Measurements from ENCODE around the gene LURAP1L.
A peak's percentile ranks its signal among the peaks of the same experiment; 100 is the strongest.

LURAP1L gene

DNA sequence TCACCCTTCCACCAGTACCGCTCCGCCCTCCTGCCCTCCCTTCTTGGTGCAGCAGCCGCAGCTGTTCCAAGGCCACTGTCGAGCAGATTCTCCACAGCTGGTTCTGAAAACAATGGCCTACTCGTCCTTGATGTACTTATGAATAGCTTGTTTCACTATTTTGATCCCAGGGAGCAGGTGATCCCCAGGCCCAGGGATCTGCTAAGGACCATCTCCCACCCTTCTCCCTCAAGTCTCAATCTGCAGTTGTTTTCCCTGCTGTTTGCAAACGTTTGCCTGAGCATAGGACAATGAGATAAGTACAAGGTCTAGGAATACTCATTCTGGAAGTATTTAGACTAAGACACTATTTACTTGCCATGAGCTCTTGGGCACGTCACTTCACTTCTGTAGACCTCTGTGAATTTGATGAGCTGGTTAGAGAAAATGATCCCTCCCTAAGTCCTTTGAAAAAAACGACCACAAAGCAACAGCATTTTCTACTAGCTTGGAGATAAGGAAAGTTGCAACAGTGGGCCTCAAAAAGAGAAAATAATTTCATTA, 1.8 kb downstream of the LURAP1L start:
- ChIA-PET POLR2A (interaction anchor here (0.9 to 3.1 kb wide), 6 partner anchors 8 to 108 kb away, joined by 3 to 17 read pairs (median 4); no protein-coding TSS in a partner anchor), CTCF (interaction anchor here (0.6 to 4.3 kb wide), 23 partner anchors 10 to 313 kb away, joined by 3 to 29 read pairs (median 6); no protein-coding TSS in a partner anchor)
- Histone ChIP-seq H3K9me3 (ENCODE audit: control insufficient read depth, insufficient read depth, low read depth, low read length) (no peaks in the 10 kb centered on the region), H3K4me3 (ENCODE audit: low read depth, low read length) (peak overlapping the region; percentile 71), H3K36me3 (ENCODE audit: control insufficient read depth in 2 of 2, insufficient read depth in 1 of 2, low read length in 2 of 2) (no peaks in the 10 kb centered on the region), H3K4me1 (ENCODE audit: control insufficient read depth, insufficient read depth, low read length) (peaks cover 8% of the 10 kb centered on the region), H3K27ac (ENCODE audit: extremely low read depth, low read depth, low read length) (peak overlapping the region; percentile 87)
- no peak for TF ChIP-seq ZNF785 (tag by site-specific recombination; IDR thresholded peaks at IDR 0.05)
- TF ChIP-seq ZNF548 (tag by site-specific recombination; IDR thresholded peaks at IDR 0.05): no peak
- 0 out of 2 replicates have a peak, but pooled peaks have one; percentile 51 for TF ChIP-seq ZBTB20 (tag by site-specific recombination; IDR thresholded peaks at IDR 0.05)
- peak; percentile 25; the same call in 1 of the 2 replicates for TF ChIP-seq ZBTB17 (tag by site-specific recombination; IDR thresholded peaks at IDR 0.05)
- TF ChIP-seq ZNF302 (tag by site-specific recombination; IDR thresholded peaks at IDR 0.05; ENCODE audit: low read depth): no peak
- peak; percentile 98 for TF ChIP-seq ZNF341 (tag by site-specific recombination; IDR thresholded peaks at IDR 0.05; ENCODE audit: low read depth)
- TF ChIP-seq ZBTB48 (tag by site-specific recombination; IDR thresholded peaks at IDR 0.05): peak; percentile 74; the same call in 1 of the 2 replicates
- TF ChIP-seq WT1 (tag by site-specific recombination; IDR thresholded peaks at IDR 0.05): peak; percentile 40; the same call in 1 of the 2 replicates
- 0 out of 2 replicates have a peak, but pooled peaks have one; percentile 10 for TF ChIP-seq ZNF2 (tag by site-specific recombination; IDR thresholded peaks at IDR 0.05)
- peak; percentile 58 for TF ChIP-seq TRIM28 (IDR thresholded peaks at IDR 0.05; ENCODE audit: borderline replicate concordance, low read length)
- TF ChIP-seq ZNF394 (tag by site-specific recombination; IDR thresholded peaks at IDR 0.05; ENCODE audit: borderline replicate concordance): peak; percentile 9; the same call in 1 of the 2 replicates
- 0 out of 2 replicates have a peak, but pooled peaks have one; percentile 1 for TF ChIP-seq SP7 (tag by site-specific recombination; IDR thresholded peaks at IDR 0.05)

DNA sequence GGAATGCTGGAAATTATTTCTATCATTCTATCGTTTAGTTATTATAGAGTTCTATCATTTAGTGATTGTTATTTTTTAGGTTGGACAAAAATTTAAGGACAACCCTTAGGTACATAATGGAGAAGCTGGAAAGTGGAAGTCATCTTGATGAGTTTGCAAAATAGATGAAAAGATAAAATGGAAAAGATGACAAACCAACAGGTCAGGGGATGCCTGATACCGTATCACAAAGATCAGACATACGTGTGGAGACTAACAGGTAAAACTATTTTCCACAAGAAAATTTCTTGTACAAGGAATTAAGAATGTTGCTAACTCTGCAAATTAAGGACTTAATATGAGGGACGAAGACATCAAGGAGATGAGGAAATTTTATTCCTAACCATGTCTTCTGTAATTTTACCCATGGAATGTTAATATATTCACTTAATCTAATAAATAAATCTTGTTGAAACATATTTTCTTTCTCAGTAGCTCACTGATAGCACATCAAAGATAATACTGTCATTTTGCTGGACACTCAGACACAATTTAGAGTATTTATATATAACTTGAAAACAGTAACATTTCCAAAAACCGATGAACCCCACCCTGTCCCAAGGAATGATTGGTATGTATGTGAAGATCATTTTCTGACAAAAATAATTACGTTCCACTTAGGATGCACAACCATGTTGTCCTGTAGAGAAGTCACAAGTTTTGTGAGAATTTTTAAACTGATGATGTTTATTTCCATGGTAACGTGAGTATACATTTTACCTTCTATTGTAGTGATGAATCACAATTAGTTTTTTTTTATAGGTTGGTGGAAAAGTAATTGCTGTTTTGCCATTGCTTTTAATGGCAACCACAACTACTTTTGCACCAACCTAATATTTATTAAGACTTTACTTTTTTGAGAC, 2.6 kb downstream of the LURAP1L start:
- H3K27ac ChIP-seq (ENCODE audit: extremely low read depth, low read depth, low read length): no peak overlapping the region
- H3K4me3 ChIP-seq (ENCODE audit: low read depth, low read length): peak overlapping the region; percentile 71
- no peaks in the 10 kb centered on the region for H3K9me3 ChIP-seq (ENCODE audit: control insufficient read depth, insufficient read depth, low read depth, low read length)
- H3K4me1 ChIP-seq (ENCODE audit: control insufficient read depth, insufficient read depth, low read length): peaks cover 6% of the 10 kb centered on the region
- POLR2A ChIA-PET: interaction anchor here (1.1 to 3.1 kb wide), 2 partner anchors 37 to 107 kb away, joined by 4 to 15 read pairs; no protein-coding TSS in a partner anchor
- TF ChIP-seq ZNF529 (tag by site-specific recombination; IDR thresholded peaks at IDR 0.05; ENCODE audit: insufficient replicate concordance) (no peak), ZNF248 (tag by site-specific recombination; IDR thresholded peaks at IDR 0.05) (no peak), ZNF571 (tag by site-specific recombination; IDR thresholded peaks at IDR 0.05) (no peak), ZNF670 (tag by site-specific recombination; IDR thresholded peaks at IDR 0.05; ENCODE audit: low read depth) (no peak), ZNF155 (tag by site-specific recombination; IDR thresholded peaks at IDR 0.05) (no peak), IKZF3 (tag by site-specific recombination; IDR thresholded peaks at IDR 0.05) (no peak), ZNF707 (tag by site-specific recombination; IDR thresholded peaks at IDR 0.05) (no peak), ZNF561 (tag by site-specific recombination; IDR thresholded peaks at IDR 0.05; ENCODE audit: borderline replicate concordance) (no peak), FEZF1 (tag by site-specific recombination; IDR thresholded peaks at IDR 0.05) (no peak)
- TF ChIP-seq, protein P1, sequence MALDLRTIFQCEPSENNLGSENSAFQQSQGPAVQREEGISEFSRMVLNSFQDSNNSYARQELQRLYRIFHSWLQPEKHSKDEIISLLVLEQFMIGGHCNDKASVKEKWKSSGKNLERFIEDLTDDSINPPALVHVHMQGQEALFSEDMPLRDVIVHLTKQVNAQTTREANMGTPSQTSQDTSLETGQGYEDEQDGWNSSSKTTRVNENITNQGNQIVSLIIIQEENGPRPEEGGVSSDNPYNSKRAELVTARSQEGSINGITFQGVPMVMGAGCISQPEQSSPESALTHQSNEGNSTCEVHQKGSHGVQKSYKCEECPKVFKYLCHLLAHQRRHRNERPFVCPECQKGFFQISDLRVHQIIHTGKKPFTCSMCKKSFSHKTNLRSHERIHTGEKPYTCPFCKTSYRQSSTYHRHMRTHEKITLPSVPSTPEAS (tag by site-specific recombination; IDR thresholded peaks at IDR 0.05): no peak
- TF ChIP-seq, protein P2, sequence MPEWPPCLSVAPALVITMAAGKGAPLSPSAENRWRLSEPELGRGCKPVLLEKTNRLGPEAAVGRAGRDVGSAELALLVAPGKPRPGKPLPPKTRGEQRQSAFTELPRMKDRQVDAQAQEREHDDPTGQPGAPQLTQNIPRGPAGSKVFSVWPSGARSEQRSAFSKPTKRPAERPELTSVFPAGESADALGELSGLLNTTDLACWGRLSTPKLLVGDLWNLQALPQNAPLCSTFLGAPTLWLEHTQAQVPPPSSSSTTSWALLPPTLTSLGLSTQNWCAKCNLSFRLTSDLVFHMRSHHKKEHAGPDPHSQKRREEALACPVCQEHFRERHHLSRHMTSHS (tag by site-specific recombination; IDR thresholded peaks at IDR 0.05): no peak
- no peaks in the 10 kb centered on the region for H3K36me3 ChIP-seq (ENCODE audit: control insufficient read depth in 2 of 2, insufficient read depth in 1 of 2, low read length in 2 of 2)
- CTCF ChIA-PET: interaction anchor here (0.6 to 4.3 kb wide), 17 partner anchors 9 to 312 kb away, joined by 3 to 29 read pairs (median 6); no protein-coding TSS in a partner anchor
